ENCODE measurements around the gene MGAT5B.

- TF ChIP-seq POLR2AphosphoS5 (IDR thresholded peaks at IDR 0.05) (no peak), POLR2A (IDR thresholded peaks at IDR 0.05) (no peak)
- TF ChIP-seq, protein P1, sequence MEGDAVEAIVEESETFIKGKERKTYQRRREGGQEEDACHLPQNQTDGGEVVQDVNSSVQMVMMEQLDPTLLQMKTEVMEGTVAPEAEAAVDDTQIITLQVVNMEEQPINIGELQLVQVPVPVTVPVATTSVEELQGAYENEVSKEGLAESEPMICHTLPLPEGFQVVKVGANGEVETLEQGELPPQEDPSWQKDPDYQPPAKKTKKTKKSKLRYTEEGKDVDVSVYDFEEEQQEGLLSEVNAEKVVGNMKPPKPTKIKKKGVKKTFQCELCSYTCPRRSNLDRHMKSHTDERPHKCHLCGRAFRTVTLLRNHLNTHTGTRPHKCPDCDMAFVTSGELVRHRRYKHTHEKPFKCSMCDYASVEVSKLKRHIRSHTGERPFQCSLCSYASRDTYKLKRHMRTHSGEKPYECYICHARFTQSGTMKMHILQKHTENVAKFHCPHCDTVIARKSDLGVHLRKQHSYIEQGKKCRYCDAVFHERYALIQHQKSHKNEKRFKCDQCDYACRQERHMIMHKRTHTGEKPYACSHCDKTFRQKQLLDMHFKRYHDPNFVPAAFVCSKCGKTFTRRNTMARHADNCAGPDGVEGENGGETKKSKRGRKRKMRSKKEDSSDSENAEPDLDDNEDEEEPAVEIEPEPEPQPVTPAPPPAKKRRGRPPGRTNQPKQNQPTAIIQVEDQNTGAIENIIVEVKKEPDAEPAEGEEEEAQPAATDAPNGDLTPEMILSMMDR (IDR thresholded peaks at IDR 0.05 in 8 of 11, conservative IDR thresholded peaks at IDR 0.05 in 3 of 11): no peak
Measured at GRCh38 chr17:76899414-76899813, 31.2 kb downstream of the MGAT5B start.
